Measurements from ENCODE around the gene ZNF615.

GRCh38 chr19:51970718-51971117 is 37.3 kb downstream of the ZNF615 start:
- TF ChIP-seq CTCF (IDR thresholded peaks at IDR 0.05 in 8 of 11, conservative IDR thresholded peaks at IDR 0.05 in 3 of 11) (no peak), POLR2AphosphoS5 (IDR thresholded peaks at IDR 0.05) (no peak)

Data from spleen (tissue), 7 donors.